ENCODE measurements around the gene AMH.

The AMH gene

GRCh38 chr19:2287585-2288337 lies 38.6 kb downstream of the AMH start:
- H3K4me3 ChIP-seq (ENCODE audit: control insufficient read depth in 1 of 7, extremely low read depth in 1 of 7, insufficient read depth in 4 of 7, low read depth in 2 of 7, low read length in 6 of 7): peak overlapping the region in 2 of 7 experiments; percentile 1 to 9
- peaks cover 0 to 67% (median 61%) of the 10 kb centered on the region in 4 experiments for H3K4me1 ChIP-seq (ENCODE audit: control extremely low read depth in 1 of 4, control insufficient read depth in 4 of 4, insufficient read depth in 4 of 4, low read length in 3 of 4)
- DNase-seq: peak in 1 of 3 donors; percentile 47
- no peak overlapping the region for H3K27ac ChIP-seq (ENCODE audit: insufficient read depth in 1 of 2, low read depth in 1 of 2, low read length in 2 of 2, poor library complexity in 1 of 2, severe bottlenecking in 2 of 2)
- peaks cover 0 to 9% (median 3%) of the 10 kb centered on the region in 4 experiments for H3K36me3 ChIP-seq (ENCODE audit: control insufficient read depth in 4 of 4, insufficient read depth in 4 of 4, low read length in 3 of 4)
- CTCF ChIA-PET: interaction anchor here (0.9 to 2.7 kb wide), 5 partner anchors 10 to 105 kb away, joined by 3 to 23 read pairs (median 5); no protein-coding TSS in a partner anchor
- H3K9me3 ChIP-seq (ENCODE audit: control extremely low read depth in 1 of 5, control insufficient read depth in 4 of 5, insufficient read depth in 2 of 5, low read depth in 1 of 5, low read length in 4 of 5): no peaks in the 10 kb centered on the region
- POLR2A ChIA-PET: interaction anchor here (0.7 to 2.9 kb wide), 6 partner anchors 9 to 45 kb away, joined by 3 to 13 read pairs (median 6); partner anchors contain the start of genes LSM7 and SPPL2B
- WGBS (ENCODE audit: insufficient coverage): 44% methylated on average over 12 of the region's 13 CpGs
- H3K27me3 ChIP-seq (replicated peaks in 2 of 5; ENCODE audit: control insufficient read depth in 4 of 5, insufficient read depth in 5 of 5, low read length in 4 of 5): no peaks in the 10 kb centered on the region

GRCh38 chr19:2288338-2288817 lies 39.3 kb downstream of the AMH start:
- Histone ChIP-seq H3K4me1 (ENCODE audit: control extremely low read depth in 1 of 4, control insufficient read depth in 4 of 4, insufficient read depth in 4 of 4, low read length in 3 of 4) (peaks cover 0 to 65% (median 60%) of the 10 kb centered on the region in 4 experiments), H3K9me3 (ENCODE audit: control extremely low read depth in 1 of 5, control insufficient read depth in 4 of 5, insufficient read depth in 2 of 5, low read depth in 1 of 5, low read length in 4 of 5) (no peaks in the 10 kb centered on the region), H3K4me3 (ENCODE audit: control insufficient read depth in 1 of 7, extremely low read depth in 1 of 7, insufficient read depth in 4 of 7, low read depth in 2 of 7, low read length in 6 of 7) (peak overlapping the region in 2 of 7 experiments; percentile 9 to 85), H3K27me3 (replicated peaks in 2 of 5; ENCODE audit: control insufficient read depth in 4 of 5, insufficient read depth in 5 of 5, low read length in 4 of 5) (no peaks in the 10 kb centered on the region), H3K36me3 (ENCODE audit: control insufficient read depth in 4 of 4, insufficient read depth in 4 of 4, low read length in 3 of 4) (peaks cover 0 to 11% (median 5%) of the 10 kb centered on the region in 4 experiments), H3K27ac (ENCODE audit: insufficient read depth in 1 of 2, low read depth in 1 of 2, low read length in 2 of 2, poor library complexity in 1 of 2, severe bottlenecking in 2 of 2) (peak overlapping the region in 1 of 2 experiments; percentile 81)
- ChIA-PET CTCF (interaction anchor here (0.9 to 2.7 kb wide), 7 partner anchors 13 to 104 kb away, joined by 3 to 23 read pairs (median 3); no protein-coding TSS in a partner anchor), POLR2A (interaction anchor here (0.7 to 2.9 kb wide), 7 partner anchors 9 to 44 kb away, joined by 3 to 13 read pairs (median 5); partner anchors contain the start of genes LSM7 and SPPL2B)
- DNase-seq: peak in 1 of 3 donors; percentile 11
- WGBS (ENCODE audit: insufficient coverage): 96% methylated on average over 14 of the region's 17 CpGs

GRCh38 chr19:2288818-2289713 lies 39.9 kb downstream of the AMH start:
- Histone ChIP-seq H3K9me3 (ENCODE audit: control extremely low read depth in 1 of 5, control insufficient read depth in 4 of 5, insufficient read depth in 2 of 5, low read depth in 1 of 5, low read length in 4 of 5) (no peaks in the 10 kb centered on the region), H3K4me3 (ENCODE audit: control insufficient read depth in 1 of 7, extremely low read depth in 1 of 7, insufficient read depth in 4 of 7, low read depth in 2 of 7, low read length in 6 of 7) (peak overlapping the region in 5 of 7 experiments; percentile 40 to 85 (median 79)), H3K27ac (ENCODE audit: insufficient read depth in 1 of 2, low read depth in 1 of 2, low read length in 2 of 2, poor library complexity in 1 of 2, severe bottlenecking in 2 of 2) (peak overlapping the region; percentile 40 to 81), H3K27me3 (replicated peaks in 2 of 5; ENCODE audit: control insufficient read depth in 4 of 5, insufficient read depth in 5 of 5, low read length in 4 of 5) (no peaks in the 10 kb centered on the region), H3K4me1 (ENCODE audit: control extremely low read depth in 1 of 4, control insufficient read depth in 4 of 4, insufficient read depth in 4 of 4, low read length in 3 of 4) (peaks cover 0 to 72% (median 67%) of the 10 kb centered on the region in 4 experiments), H3K36me3 (ENCODE audit: control insufficient read depth in 4 of 4, insufficient read depth in 4 of 4, low read length in 3 of 4) (peaks cover 0 to 18% (median 8%) of the 10 kb centered on the region in 4 experiments)
- POLR2A ChIA-PET: interaction anchor here (1.0 to 2.9 kb wide), 8 partner anchors 10 to 44 kb away, joined by 3 to 13 read pairs (median 4); no protein-coding TSS in a partner anchor
- CTCF ChIA-PET: interaction anchor here (0.9 to 2.7 kb wide), 6 partner anchors 10 to 96 kb away, joined by 3 to 23 read pairs (median 3); no protein-coding TSS in a partner anchor
- DNase-seq: peak in 1 of 3 donors; percentile 46
- WGBS (ENCODE audit: insufficient coverage): 31% methylated on average over 22 of the region's 28 CpGs

GRCh38 chr19:2289714-2290435 lies 40.8 kb downstream of the AMH start:
- CTCF ChIA-PET: interaction anchor here (1.2 to 2.7 kb wide), 5 partner anchors 11 to 44 kb away, joined by 3 to 23 read pairs (median 3); no protein-coding TSS in a partner anchor
- no peaks in the 10 kb centered on the region for H3K27me3 ChIP-seq (replicated peaks in 2 of 5; ENCODE audit: control insufficient read depth in 4 of 5, insufficient read depth in 5 of 5, low read length in 4 of 5)
- under 1% methylated on average over 67 of the region's 74 CpGs for WGBS (ENCODE audit: insufficient coverage)

GRCh38 chr19:2290441-2291184 lies 41.5 kb downstream of the AMH start:
- Histone ChIP-seq H3K27ac (ENCODE audit: insufficient read depth in 1 of 2, low read depth in 1 of 2, low read length in 2 of 2, poor library complexity in 1 of 2, severe bottlenecking in 2 of 2) (peak overlapping the region; percentile 50 to 81), H3K4me3 (ENCODE audit: control insufficient read depth in 1 of 7, extremely low read depth in 1 of 7, insufficient read depth in 4 of 7, low read depth in 2 of 7, low read length in 6 of 7) (peak overlapping the region; percentile 44 to 85 (median 74)), H3K9me3 (ENCODE audit: control extremely low read depth in 1 of 5, control insufficient read depth in 4 of 5, insufficient read depth in 2 of 5, low read depth in 1 of 5, low read length in 4 of 5) (no peaks in the 10 kb centered on the region), H3K4me1 (ENCODE audit: control extremely low read depth in 1 of 4, control insufficient read depth in 4 of 4, insufficient read depth in 4 of 4, low read length in 3 of 4) (peaks cover 0 to 78% (median 73%) of the 10 kb centered on the region in 4 experiments), H3K36me3 (ENCODE audit: control insufficient read depth in 4 of 4, insufficient read depth in 4 of 4, low read length in 3 of 4) (peaks cover 0 to 30% (median 15%) of the 10 kb centered on the region in 4 experiments), H3K27me3 (replicated peaks in 2 of 5; ENCODE audit: control insufficient read depth in 4 of 5, insufficient read depth in 5 of 5, low read length in 4 of 5) (no peaks in the 10 kb centered on the region)
- ChIA-PET POLR2A (interaction anchor here (0.6 to 1.7 kb wide), 5 partner anchors 11 to 35 kb away, joined by 3 to 7 read pairs (median 6); no protein-coding TSS in a partner anchor), CTCF (interaction anchor here (1.0 to 2.2 kb wide), 4 partner anchors 15 to 43 kb away, joined by 3 to 10 read pairs (median 3); no protein-coding TSS in a partner anchor)
- WGBS (ENCODE audit: insufficient coverage): 4% methylated on average over 78 of the region's 82 CpGs
- peak in 2 of 3 donors; percentile 72 to 77 for DNase-seq

More at GRCh38 chr19:2289714-2290435, 40.8 kb downstream of the AMH start:
- POLR2A ChIA-PET: interaction anchor here (1.0 to 2.9 kb wide), 10 partner anchors 11 to 43 kb away, joined by 3 to 13 read pairs (median 4); no protein-coding TSS in a partner anchor
- Histone ChIP-seq H3K27ac (ENCODE audit: insufficient read depth in 1 of 2, low read depth in 1 of 2, low read length in 2 of 2, poor library complexity in 1 of 2, severe bottlenecking in 2 of 2) (peak overlapping the region; percentile 50 to 81), H3K36me3 (ENCODE audit: control insufficient read depth in 4 of 4, insufficient read depth in 4 of 4, low read length in 3 of 4) (peaks cover 0 to 23% (median 10%) of the 10 kb centered on the region in 4 experiments), H3K4me3 (ENCODE audit: control insufficient read depth in 1 of 7, extremely low read depth in 1 of 7, insufficient read depth in 4 of 7, low read depth in 2 of 7, low read length in 6 of 7) (peak overlapping the region; percentile 44 to 85 (median 74)), H3K4me1 (ENCODE audit: control extremely low read depth in 1 of 4, control insufficient read depth in 4 of 4, insufficient read depth in 4 of 4, low read length in 3 of 4) (peaks cover 0 to 76% (median 72%) of the 10 kb centered on the region in 4 experiments), H3K9me3 (ENCODE audit: control extremely low read depth in 1 of 5, control insufficient read depth in 4 of 5, insufficient read depth in 2 of 5, low read depth in 1 of 5, low read length in 4 of 5) (no peaks in the 10 kb centered on the region)
- peak; percentile 87 to 96 (median 95) for DNase-seq

Measured in common myeloid progenitor, CD34-positive (primary cell).